Ishikawa (cell line): ENCODE data around the gene GBX2.
A peak's percentile ranks its signal among the peaks of the same experiment; 100 is the strongest.

Experiments used
- CEBPB ChIP-seq: IDR thresholded peaks from 2 replicates; pipeline ENCODE4 v1.6.1; 2012
- CREB1 ChIP-seq: IDR thresholded peaks from 2 replicates; pipeline ENCODE4 v1.6.1; 2012; ENCODE audit warnings: low read depth
- EGR1 ChIP-seq: IDR thresholded peaks from 2 replicates; pipeline ENCODE4 v1.6.1; 2012
- EP300 ChIP-seq: IDR thresholded peaks from 2 replicates; pipeline ENCODE4 v1.6.1; 2012; ENCODE audit warnings: borderline replicate concordance
- FOXM1 ChIP-seq: IDR thresholded peaks from 2 replicates; pipeline ENCODE4 v1.6.1; 2012; ENCODE audit warnings: low read depth, borderline replicate concordance
- NFIC ChIP-seq: IDR thresholded peaks from 2 replicates; pipeline ENCODE4 v1.6.1; 2012
- RAD21 ChIP-seq: IDR thresholded peaks from 2 replicates; pipeline ENCODE4 v1.6.1; 2012; ENCODE audit warnings: low read depth
- TAF1 ChIP-seq: IDR thresholded peaks from 2 replicates; pipeline ENCODE4 v1.6.1; 2012; ENCODE audit warnings: low read depth, mild to moderate bottlenecking
- TCF12 ChIP-seq: IDR thresholded peaks from 2 replicates; pipeline ENCODE4 v1.6.1; 2012; ENCODE audit warnings: low read depth
- TEAD4 ChIP-seq: IDR thresholded peaks from 2 replicates; pipeline ENCODE4 v1.6.1; 2012
- YY1 ChIP-seq: IDR thresholded peaks from 2 replicates; pipeline ENCODE4 v1.6.1; 2012; ENCODE audit warnings: low read depth
- ZBTB7A ChIP-seq: IDR thresholded peaks from 2 replicates; pipeline ENCODE4 v1.6.1; 2012; ENCODE audit warnings: low read depth
- TF ChIP-seq, protein P1 (sequence below): IDR thresholded peaks from 2 replicates; pipeline ENCODE4 v1.6.1; 2012; ENCODE audit warnings: low read depth, mild to moderate bottlenecking
- TF ChIP-seq, protein P2 (sequence below): IDR thresholded peaks from 2 replicates; pipeline ENCODE4 v1.6.1; 2012
- TF ChIP-seq, protein P3 (sequence below): IDR thresholded peaks from 2 replicates; pipeline ENCODE4 v1.6.1; 2012

Gene GBX2

DNA sequence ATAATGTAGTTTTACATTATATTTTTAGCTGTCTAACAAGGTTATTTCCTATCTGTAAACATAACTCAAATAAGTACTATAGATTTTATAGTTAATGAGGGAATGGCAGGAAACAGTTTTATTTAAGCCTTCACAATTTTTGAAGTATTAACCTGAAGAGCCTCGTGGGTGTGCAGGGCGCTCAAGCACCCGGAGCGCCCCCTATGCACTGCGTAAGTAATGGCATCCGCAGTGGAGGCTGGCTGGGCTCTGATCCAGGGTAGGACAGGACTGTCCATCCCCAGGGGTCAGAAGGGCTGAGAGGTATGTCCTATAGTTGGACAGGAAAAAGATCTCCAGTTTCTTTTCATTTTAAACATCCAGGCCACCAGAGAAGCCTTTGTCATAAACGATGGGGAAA, 8.2 kb upstream of the GBX2 start:
- TF ChIP-seq, protein P1, sequence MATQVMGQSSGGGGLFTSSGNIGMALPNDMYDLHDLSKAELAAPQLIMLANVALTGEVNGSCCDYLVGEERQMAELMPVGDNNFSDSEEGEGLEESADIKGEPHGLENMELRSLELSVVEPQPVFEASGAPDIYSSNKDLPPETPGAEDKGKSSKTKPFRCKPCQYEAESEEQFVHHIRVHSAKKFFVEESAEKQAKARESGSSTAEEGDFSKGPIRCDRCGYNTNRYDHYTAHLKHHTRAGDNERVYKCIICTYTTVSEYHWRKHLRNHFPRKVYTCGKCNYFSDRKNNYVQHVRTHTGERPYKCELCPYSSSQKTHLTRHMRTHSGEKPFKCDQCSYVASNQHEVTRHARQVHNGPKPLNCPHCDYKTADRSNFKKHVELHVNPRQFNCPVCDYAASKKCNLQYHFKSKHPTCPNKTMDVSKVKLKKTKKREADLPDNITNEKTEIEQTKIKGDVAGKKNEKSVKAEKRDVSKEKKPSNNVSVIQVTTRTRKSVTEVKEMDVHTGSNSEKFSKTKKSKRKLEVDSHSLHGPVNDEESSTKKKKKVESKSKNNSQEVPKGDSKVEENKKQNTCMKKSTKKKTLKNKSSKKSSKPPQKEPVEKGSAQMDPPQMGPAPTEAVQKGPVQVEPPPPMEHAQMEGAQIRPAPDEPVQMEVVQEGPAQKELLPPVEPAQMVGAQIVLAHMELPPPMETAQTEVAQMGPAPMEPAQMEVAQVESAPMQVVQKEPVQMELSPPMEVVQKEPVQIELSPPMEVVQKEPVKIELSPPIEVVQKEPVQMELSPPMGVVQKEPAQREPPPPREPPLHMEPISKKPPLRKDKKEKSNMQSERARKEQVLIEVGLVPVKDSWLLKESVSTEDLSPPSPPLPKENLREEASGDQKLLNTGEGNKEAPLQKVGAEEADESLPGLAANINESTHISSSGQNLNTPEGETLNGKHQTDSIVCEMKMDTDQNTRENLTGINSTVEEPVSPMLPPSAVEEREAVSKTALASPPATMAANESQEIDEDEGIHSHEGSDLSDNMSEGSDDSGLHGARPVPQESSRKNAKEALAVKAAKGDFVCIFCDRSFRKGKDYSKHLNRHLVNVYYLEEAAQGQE: no peak
- TF ChIP-seq CREB1: no peak
- TF ChIP-seq RAD21: peak; percentile 6; the same call in 1 of the 2 replicates

DNA sequence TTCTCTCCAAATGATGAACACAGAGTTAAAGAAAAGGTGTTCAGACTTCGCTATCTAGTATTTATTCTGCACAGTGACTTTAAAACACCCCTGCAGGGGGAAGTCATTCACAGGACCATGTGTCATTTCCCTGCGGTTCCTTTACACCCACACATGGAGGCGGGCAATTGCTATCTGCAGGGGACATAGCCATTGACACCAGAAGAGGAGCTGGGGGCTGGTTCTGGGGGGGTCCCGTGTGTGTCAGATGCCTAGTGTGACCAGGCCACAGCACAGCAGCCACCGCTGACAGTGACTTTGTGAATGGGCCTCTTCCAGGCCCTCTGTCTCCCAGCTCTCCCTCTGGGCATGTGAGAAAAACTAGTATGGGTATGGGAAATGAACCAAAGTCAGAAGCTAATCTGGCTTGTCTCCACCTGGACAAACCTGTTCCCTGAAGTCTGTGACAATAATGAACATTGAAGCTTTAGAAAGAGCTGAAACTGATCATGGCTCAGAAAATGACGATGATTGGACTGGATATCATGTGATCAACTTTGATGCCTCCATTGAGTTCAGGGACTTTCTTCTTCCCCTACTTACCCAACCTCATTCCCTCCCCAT, 7.5 kb upstream of the GBX2 start:
- TF ChIP-seq TAF1: no peak
- TF ChIP-seq EGR1: peak; percentile 41; the same call in 1 of the 2 replicates
- no peak for TF ChIP-seq ZBTB7A
- no peak for TF ChIP-seq EP300

DNA sequence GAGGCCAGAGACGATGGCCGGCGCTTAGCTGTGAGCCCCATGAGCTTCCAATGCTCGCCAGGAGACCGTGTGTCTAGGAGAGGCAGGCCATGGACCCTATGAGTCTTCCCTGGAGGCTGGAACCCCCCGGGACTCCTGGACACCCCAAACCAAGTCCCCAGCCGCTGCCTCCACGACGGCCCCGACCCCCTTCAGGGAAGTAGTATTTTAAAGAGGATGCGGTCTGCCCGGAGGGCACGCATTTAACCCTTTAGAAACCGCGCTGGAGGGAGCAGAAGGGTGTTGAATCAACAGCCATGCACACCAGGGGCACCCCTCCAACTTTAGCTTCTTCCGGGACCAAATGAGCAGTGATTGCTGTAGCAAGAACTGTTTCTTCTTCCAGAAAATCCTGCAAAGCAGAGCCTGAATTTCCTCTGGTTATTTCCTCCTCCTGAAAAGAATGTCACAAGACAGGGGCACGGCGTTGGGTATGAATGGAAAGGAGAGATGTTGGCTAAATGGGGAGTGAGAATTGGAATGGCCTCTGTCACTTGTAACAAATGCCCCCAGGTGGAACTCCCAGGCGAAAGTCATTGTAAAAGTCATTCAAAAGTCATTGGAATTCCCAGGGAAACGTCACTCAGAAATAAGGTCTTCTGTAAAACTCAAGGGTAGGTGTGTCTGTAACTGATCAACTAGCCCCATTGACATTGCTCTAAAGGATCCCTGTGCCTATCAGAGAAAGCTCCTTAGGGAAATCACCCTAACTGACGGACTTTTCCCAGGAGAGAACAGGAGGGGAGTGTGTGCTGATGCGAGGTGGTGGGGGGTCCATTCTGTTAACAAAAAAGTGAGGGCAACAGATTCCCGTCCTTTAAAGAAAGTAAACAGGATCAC, 5.8 kb upstream of the GBX2 start:
- TF ChIP-seq, protein P2, sequence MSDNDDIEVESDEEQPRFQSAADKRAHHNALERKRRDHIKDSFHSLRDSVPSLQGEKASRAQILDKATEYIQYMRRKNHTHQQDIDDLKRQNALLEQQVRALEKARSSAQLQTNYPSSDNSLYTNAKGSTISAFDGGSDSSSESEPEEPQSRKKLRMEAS: no peak
- no peak for TF ChIP-seq YY1
- no peak for TF ChIP-seq EGR1
- no peak for TF ChIP-seq CREB1
- TF ChIP-seq TAF1: no peak
- TF ChIP-seq ZBTB7A: no peak
- TF ChIP-seq TCF12: no peak

DNA sequence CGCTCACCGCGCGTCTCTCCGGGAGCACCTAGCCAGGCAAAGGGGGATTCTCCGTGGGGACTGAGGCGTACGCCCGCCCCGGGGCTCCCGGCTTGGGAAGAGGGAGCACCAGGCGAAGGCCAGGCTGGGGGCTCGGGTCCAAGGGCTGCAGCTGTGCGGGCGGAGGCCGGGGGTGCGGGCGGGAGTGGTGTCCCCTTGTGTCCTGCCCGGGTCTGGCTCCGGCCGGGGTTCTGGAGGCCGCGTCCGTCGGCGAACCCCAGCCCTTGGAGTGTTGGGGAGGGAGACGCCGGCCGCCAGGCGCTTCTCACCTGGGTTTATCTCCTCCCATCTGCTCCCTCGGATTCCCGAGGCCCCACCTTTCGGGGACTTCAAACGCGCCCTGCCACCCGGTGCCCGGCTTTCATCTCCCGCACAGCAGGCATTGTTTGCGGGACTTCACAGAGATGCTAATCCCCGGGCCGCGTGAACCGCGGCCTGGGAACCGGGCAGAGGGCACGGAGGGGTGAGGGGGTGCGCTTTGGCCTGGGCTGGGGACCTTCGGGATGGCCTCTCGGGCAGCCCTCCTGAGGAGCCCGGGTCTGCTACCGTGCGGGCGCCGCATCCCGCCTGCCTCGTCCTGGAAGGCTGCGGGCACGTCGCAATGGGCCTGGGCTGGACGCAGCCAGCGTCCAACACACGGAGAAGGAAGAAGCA, 5.0 kb upstream of the GBX2 start:
- no peak for TF ChIP-seq FOXM1
- TF ChIP-seq EP300: no peak
- no peak for TF ChIP-seq NFIC
- no peak for TF ChIP-seq CEBPB
- no peak for TF ChIP-seq TEAD4
- TF ChIP-seq TAF1: no peak
- TF ChIP-seq, protein P3, sequence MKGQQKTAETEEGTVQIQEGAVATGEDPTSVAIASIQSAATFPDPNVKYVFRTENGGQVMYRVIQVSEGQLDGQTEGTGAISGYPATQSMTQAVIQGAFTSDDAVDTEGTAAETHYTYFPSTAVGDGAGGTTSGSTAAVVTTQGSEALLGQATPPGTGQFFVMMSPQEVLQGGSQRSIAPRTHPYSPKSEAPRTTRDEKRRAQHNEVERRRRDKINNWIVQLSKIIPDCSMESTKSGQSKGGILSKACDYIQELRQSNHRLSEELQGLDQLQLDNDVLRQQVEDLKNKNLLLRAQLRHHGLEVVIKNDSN: no peak
- no peak for TF ChIP-seq YY1
- TF ChIP-seq CREB1: no peak
- TF ChIP-seq TCF12: no peak
- TF ChIP-seq, protein P1: no peak
- TF ChIP-seq RAD21: no peak
- no peak for TF ChIP-seq ZBTB7A
- TF ChIP-seq, protein P2: no peak
- TF ChIP-seq EGR1: no peak

DNA sequence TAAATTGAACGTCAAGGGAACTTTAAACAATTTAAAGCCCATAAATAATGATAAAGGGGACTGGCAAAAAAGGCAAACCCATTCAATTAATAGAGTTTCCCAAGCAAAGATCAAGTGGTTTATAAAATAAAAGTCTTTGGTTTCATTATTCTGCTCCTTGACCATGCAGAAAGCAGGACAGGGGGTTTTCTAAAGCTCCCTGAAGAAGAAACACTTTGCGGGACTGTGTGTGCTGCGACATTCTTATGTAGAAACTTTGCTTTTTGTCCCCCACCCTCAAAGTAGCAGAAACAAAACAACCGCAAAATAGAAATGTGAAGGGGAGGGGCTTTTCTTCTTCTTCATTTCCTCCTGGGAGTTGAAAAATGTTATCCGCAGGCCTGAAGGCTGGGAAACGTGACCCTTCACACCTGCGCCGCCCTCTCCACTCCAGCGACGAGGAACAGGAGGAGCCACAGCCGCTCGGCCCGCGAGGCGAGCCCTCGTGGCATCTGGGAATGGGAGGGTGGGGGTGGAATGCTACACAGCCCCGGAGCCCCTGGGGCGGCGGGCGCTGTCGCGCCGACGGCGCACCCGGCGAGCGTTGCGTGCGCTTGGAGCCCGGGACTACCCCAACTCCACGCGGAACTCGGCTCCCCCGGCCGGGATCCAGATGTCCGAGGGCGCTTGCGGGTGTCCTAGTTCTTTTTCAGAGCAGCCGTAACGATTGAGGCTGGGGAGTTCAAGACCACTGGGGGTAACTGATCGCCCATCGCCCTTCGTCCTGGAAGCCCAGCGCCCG, 4.3 kb upstream of the GBX2 start:
- TF ChIP-seq NFIC (no peak), TEAD4 (no peak), FOXM1 (no peak), EGR1 (no peak)
- TF ChIP-seq, protein P1: no peak
